Parathyroid adenoma (tissue), 2 donors: ENCODE measurements around the gene RPP30.

Experiments used
- H2AFZ ChIP-seq: fragments of 300-600 bp; sonication (generic); one replicate; pipeline ENCODE4 v1.7.0; 2017; ENCODE audit warnings: antibody characterized with exemption, mild to moderate bottlenecking
- H3K27ac ChIP-seq: fragments of 300-600 bp; sonication (generic); one replicate; pipeline ENCODE4 v1.7.0; 2017
- H3K27me3 ChIP-seq: fragments of 300-600 bp; sonication (generic); one replicate; pipeline ENCODE4 v1.7.0; 2017; ENCODE audit warnings: low read length; ENCODE audit not compliant: control insufficient read depth, insufficient read depth
- H3K36me3 ChIP-seq: fragments of 300-600 bp; sonication (generic); one replicate; pipeline ENCODE4 v1.7.0; 2017; ENCODE audit warnings: low read length; ENCODE audit not compliant: control insufficient read depth, insufficient read depth
- H3K4me1 ChIP-seq: fragments of 300-600 bp; sonication (generic); one replicate; pipeline ENCODE4 v1.7.0; 2017; ENCODE audit warnings: control low read depth
- H3K4me2 ChIP-seq: fragments of 300-600 bp; sonication (generic); one replicate; pipeline ENCODE4 v1.7.0; 2017; ENCODE audit warnings: low read length
- H3K4me3 ChIP-seq: fragments of 300-600 bp; sonication (generic); one replicate; pipeline ENCODE4 v1.7.0; 2017; ENCODE audit warnings: low read depth, low read length
- H3K79me2 ChIP-seq: fragments of 300-600 bp; sonication (generic); one replicate; pipeline ENCODE4 v1.7.0; 2017; ENCODE audit warnings: control low read depth
- H3K9ac ChIP-seq: fragments of 300-600 bp; sonication (generic); one replicate; pipeline ENCODE4 v1.7.0; 2017; ENCODE audit warnings: mild to moderate bottlenecking
- H3K9me3 ChIP-seq: fragments of 300-600 bp; sonication (generic); one replicate; pipeline ENCODE4 v1.7.0; 2017; ENCODE audit warnings: low read length; ENCODE audit not compliant: control insufficient read depth
- CTCF ChIP-seq: fragments of 300-600 bp; sonication (generic); IDR thresholded peaks from one replicate; pipeline ENCODE4 v1.7.0; 2017; ENCODE audit warnings: antibody characterized with exemption, mild to moderate bottlenecking
- donor health status: primary hyperparathyroidism.

Gene RPP30

GRCh38 chr10:90855126-90855525 is 16.6 kb upstream of the RPP30 start:
- Histone ChIP-seq H3K4me3 (no peak overlapping the region), H3K27me3 (no peaks in the 10 kb centered on the region), H3K36me3 (no peaks in the 10 kb centered on the region), H2AFZ (no peak overlapping the region), H3K79me2 (no peaks in the 10 kb centered on the region), H3K4me2 (no peak overlapping the region), H3K4me1 (no peaks in the 10 kb centered on the region), H3K9ac (no peak overlapping the region), H3K27ac (no peak overlapping the region), H3K9me3 (peaks cover 5% of the 10 kb centered on the region)
- TF ChIP-seq CTCF = no peak

GRCh38 chr10:90856261-90856660 is 15.5 kb upstream of the RPP30 start:
- H3K79me2 ChIP-seq = no peaks in the 10 kb centered on the region
- no peaks in the 10 kb centered on the region for H3K4me1 ChIP-seq
- no peaks in the 10 kb centered on the region for H3K9me3 ChIP-seq
- H3K4me2 ChIP-seq = no peak overlapping the region
- peak overlapping the region; percentile 97 for H2AFZ ChIP-seq
- H3K9ac ChIP-seq = no peak overlapping the region
- no peak overlapping the region for H3K27ac ChIP-seq
- peak overlapping the region; percentile 61 for H3K4me3 ChIP-seq
- H3K27me3 ChIP-seq = no peaks in the 10 kb centered on the region
- no peaks in the 10 kb centered on the region for H3K36me3 ChIP-seq
- no peak for TF ChIP-seq CTCF

- Histone ChIP-seq H3K4me3 (peak overlapping the region; percentile 61), H3K9me3 (no peaks in the 10 kb centered on the region), H2AFZ (peak overlapping the region; percentile 97), H3K27me3 (no peaks in the 10 kb centered on the region), H3K9ac (peak overlapping the region; percentile 58), H3K27ac (peak overlapping the region; percentile 71), H3K4me2 (peak overlapping the region; percentile 60), H3K79me2 (no peaks in the 10 kb centered on the region), H3K4me1 (no peaks in the 10 kb centered on the region), H3K36me3 (no peaks in the 10 kb centered on the region)
- TF ChIP-seq CTCF = no peak
Observed at GRCh38 chr10:90856964-90857634, 14.7 kb upstream of the RPP30 start.

GRCh38 chr10:90857635-90858460 is 13.9 kb upstream of the RPP30 start, which contains the start of gene HTR7:
Gene HTR7, minus strand, starts transcription at chr10:90858039. Its CDS starts 368 bp downstream, at chr10:90857671.
- Histone ChIP-seq H3K36me3 (no peaks in the 10 kb centered on the region), H3K27ac (peak within 1 kb of the TSS; percentile 71), H3K4me1 (no peaks in the 10 kb centered on the region), H3K27me3 (no peaks in the 10 kb centered on the region), H3K4me3 (peak within 1 kb of the TSS; percentile 67), H3K79me2 (no peaks in the 10 kb centered on the region), H2AFZ (peak within 1 kb of the TSS; percentile 97), H3K9ac (peak within 1 kb of the TSS; percentile 58), H3K9me3 (no peaks in the 10 kb centered on the region), H3K4me2 (peak within 1 kb of the TSS; percentile 85)
- peak; percentile 44 for TF ChIP-seq CTCF
